HG03045 (cell line): ENCODE data around the gene PAGE3.

Experiments used
- ATAC-seq: cut with Tn5 transposase; IDR thresholded peaks from one replicate; pipeline ENCODE4 v1.9.1; 2021; ENCODE audit warnings: mild to moderate bottlenecking, moderate library complexity; ENCODE audit not compliant: unreplicated experiment

PAGE3 gene, protein sequence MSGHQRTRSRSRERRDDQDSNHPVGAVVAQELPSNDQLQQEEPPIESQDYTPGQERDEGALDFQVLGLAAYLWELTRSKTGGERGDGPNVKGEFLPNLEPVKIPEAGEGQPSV

GRCh38 chrX:55264816-55265215 lies at the start of gene PAGE3:
Gene PAGE3, minus strand, starts transcription at chrX:55264916. Its CDS starts 1,013 bp downstream, at chrX:55263903.
- no peak for ATAC-seq

- ATAC-seq = no peak
These were observed 47.9 kb upstream of the PAGE3 start for GRCh38 chrX:55312655-55313054.

- ATAC-seq = no peak
These were observed 26.2 kb upstream of the PAGE3 start for GRCh38 chrX:55290963-55291362.

DNA sequence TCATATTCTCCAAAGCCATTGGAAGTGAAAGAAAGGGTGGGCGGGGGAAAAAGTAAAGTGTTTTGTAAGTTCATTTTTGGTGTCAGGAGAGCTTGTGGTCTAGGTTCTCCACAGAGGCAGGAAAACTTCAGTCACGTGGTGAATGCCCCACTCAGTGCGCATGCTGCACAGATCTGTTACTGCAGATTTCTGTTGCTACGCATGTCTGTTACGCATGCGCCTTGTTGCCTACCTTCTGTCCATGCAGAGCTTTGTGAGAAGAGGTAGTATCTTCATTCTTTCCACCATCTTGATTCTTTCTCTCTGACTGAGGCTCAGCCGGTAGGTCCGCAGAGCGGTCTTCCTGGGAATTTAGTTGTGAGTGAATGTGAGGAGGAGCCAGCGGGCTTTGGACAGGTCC lies 15.1 kb upstream of the PAGE3 start:
- ATAC-seq = no peak

GRCh38 chrX:55260806-55261205 lies 3.9 kb downstream of the PAGE3 start:
- ATAC-seq = no peak

GRCh38 chrX:55253528-55253927 lies 11.2 kb downstream of the PAGE3 start:
- ATAC-seq = no peak

GRCh38 chrX:55240788-55241340 lies 23.9 kb downstream of the PAGE3 start:
- ATAC-seq = no peak

DNA sequence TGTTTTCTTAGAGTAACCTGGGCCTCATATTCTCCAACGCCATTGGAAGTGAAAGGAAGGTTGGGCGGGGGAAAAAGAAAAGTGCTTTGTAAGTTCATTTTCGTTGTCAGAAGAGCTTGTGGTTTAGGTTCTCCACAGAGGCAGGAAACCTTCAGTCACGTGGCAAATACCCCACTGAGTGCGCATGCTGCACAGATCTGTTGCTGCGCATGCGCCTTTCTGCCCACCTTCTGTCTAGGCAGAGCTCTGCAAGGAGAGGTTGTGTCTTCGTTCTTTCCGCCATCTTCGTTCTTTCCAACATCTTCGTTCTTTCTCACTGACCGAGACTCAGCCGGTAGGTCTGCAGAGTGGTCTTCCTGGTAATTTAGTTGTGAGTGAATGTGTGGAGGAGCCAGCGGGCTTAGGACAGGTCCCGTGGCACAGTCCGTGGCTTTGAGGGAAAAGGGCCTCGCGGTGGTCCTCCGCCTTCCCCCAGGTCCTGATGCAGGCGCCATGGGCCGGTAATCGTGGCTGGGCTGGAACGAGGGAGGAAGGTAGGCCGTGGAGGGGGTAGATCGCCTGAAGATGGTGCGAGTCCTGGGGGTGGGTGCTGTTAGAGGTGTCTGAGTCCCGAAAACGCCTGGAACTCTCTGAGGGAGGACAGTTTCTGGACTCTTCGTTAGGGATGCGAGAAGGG lies 44.5 kb downstream of the PAGE3 start, which contains the start of gene PAGE5:
Gene PAGE5, plus strand, starts transcription at position 228 of the 676 bp plus-strand sequence. CDS start 1,037 bp downstream, outside the sequence.
- no peak for ATAC-seq

- no peak for ATAC-seq
These were observed 51.3 kb downstream of the PAGE3 start for GRCh38 chrX:55213381-55213780.

DNA sequence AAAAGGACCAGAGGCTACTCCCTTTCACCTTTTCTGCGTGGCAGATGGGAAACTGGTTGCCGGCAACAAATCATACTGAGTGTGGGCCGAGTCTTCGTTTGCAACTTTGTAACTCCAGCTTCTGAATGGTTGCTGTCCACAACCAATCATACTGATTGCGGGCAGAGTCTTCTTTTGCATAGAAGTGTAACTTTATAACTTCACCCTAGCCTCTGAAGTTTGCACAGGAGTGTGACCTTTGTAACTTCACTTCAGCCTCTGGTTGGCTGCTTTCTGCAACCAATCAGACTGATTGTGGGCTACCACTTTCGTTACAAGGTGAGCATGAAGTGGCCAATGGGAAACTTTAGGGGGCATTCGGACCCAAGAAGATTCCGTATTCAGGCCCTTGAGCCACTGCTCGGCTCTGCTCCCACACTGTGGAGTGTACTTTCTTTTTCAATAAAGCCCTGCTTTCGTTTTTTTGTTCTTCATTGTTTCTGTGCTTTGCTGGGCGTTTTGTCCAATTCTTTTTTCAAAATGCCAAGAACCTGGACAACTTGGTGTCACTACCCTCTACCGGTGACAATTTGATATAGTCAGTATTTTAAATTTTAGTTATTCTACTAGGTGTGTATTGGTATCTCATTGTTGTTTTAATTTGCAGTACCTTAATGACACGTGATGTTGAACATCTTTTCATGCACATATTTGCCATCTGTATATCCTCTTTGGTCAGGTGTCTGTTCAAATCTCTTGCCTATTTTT lies 53.6 kb downstream of the PAGE3 start:
- ATAC-seq = no peak
